Hepatocyte (in vitro differentiated cells): ENCODE data around the gene RIC1. TPM values are rescaled to one million over a fixed set of nuclear protein-coding genes. Genes with fewer than 3 reads are reported as not detected.
A peak's percentile ranks its signal among the peaks of the same experiment; 100 is the strongest.

Experiments
- DNase-seq: peaks from one replicate; pipeline ENCODE4 v3.0.0-alpha.2; 2016; ENCODE audit warnings: low spot score
- H2AFZ ChIP-seq: fragments of 200-600 bp; sonication (generic); 2 replicates; pipeline ENCODE4 v1.6.0; 2016; ENCODE audit warnings: antibody characterized with exemption, mild to moderate bottlenecking
- H3K27ac ChIP-seq: fragments of 200-600 bp; sonication (generic); 2 replicates; pipeline ENCODE4 v1.5.1; 2016; ENCODE audit warnings: mild to moderate bottlenecking
- H3K27me3 ChIP-seq: fragments of 200-600 bp; sonication (generic); 2 replicates; pipeline ENCODE4 v1.6.1; 2016
- H3K36me3 ChIP-seq: fragments of 200-600 bp; sonication (generic); replicated peaks from 2 replicates; pipeline ENCODE4 v1.5.1; 2016; ENCODE audit warnings: low read depth; ENCODE audit not compliant: insufficient read depth
- H3K4me1 ChIP-seq: fragments of 200-600 bp; sonication (generic); 2 replicates; pipeline ENCODE4 v1.5.1; 2016; ENCODE audit warnings: mild to moderate bottlenecking, moderate library complexity; ENCODE audit not compliant: insufficient read depth
- H3K4me2 ChIP-seq: fragments of 200-600 bp; sonication (generic); 2 replicates; pipeline ENCODE4 v1.6.0; 2016
- H3K4me3 ChIP-seq: fragments of 200-600 bp; sonication (generic); 2 replicates; pipeline ENCODE4 v1.5.1; 2016; ENCODE audit warnings: mild to moderate bottlenecking
- H3K79me2 ChIP-seq: fragments of 200-600 bp; sonication (generic); 2 replicates; pipeline ENCODE4 v1.6.0; 2017; ENCODE audit warnings: mild to moderate bottlenecking
- H3K9me2 ChIP-seq: fragments of 200-600 bp; sonication (generic); replicated peaks from 2 replicates; pipeline ENCODE4 v1.6.0; 2017; ENCODE audit warnings: mild to moderate bottlenecking; ENCODE audit not compliant: insufficient read depth
- H3K9me3 ChIP-seq: fragments of 200-600 bp; sonication (generic); 2 replicates; pipeline ENCODE4 v1.5.1; 2016; ENCODE audit warnings: low read depth, mild to moderate bottlenecking
- H4K20me1 ChIP-seq: fragments of 200-600 bp; sonication (generic); 2 replicates; pipeline ENCODE4 v1.6.0; 2016; ENCODE audit warnings: mild to moderate bottlenecking; ENCODE audit not compliant: insufficient read depth, poor library complexity, severe bottlenecking
- CTCF ChIP-seq: fragments of 200-600 bp; sonication (generic); IDR thresholded peaks from 2 replicates; pipeline ENCODE4 v1.5.1; 2016; ENCODE audit warnings: antibody characterized with exemption, mild to moderate bottlenecking; ENCODE audit not compliant: poor library complexity
- EZH2 ChIP-seq: fragments of 200-600 bp; sonication (generic); IDR thresholded peaks from 2 replicates; pipeline ENCODE4 v1.6.1; 2016; ENCODE audit warnings: antibody characterized with exemption, mild to moderate bottlenecking, borderline replicate concordance
- EZH2phosphoT487 ChIP-seq: fragments of 200-600 bp; sonication (generic); IDR thresholded peaks from one replicate; pipeline ENCODE4 v1.6.1; 2018; ENCODE audit warnings: antibody characterized with exemption, mild to moderate bottlenecking, low read depth, moderate library complexity; ENCODE audit not compliant: unreplicated experiment, severe bottlenecking
- WGBS: methylation state at CpG from one replicate; pipeline ENCODE4 v1.1.6; 2016; ENCODE audit warnings: low lambda C conversion rate; ENCODE audit errors: missing lambda C conversion rate; 5-methylcytosine and 5-hydroxymethylcytosine counted together
- polyA plus RNA-seq: library from polyadenylated mRNA; unstranded; fragments of >200 nt; fragmentation: Nextera tagmentation; extraction: Ambion mirVana; gene quantifications from 2 replicates; pipeline ENCODE4 v1.2.1, GENCODE V29; 2016
- total RNA-seq: library from RNA; depleted of rRNA; stranded (reverse); fragments of >200 nt; gene quantifications from 2 replicates; pipeline ENCODE4 v1.2.3, GENCODE V29; 2014

RIC1 gene
- total and polyA plus RNA-seq, 2 experiments from 2014 or later, result 11.2 to 34.9 TPM

- peak overlapping the region; percentile 6 for H3K27ac ChIP-seq
- WGBS, result 77% methylated on average over 6 of the region's 6 CpGs
- TF ChIP-seq EZH2phosphoT487, result no peak
- no peak for TF ChIP-seq EZH2
- no peak for TF ChIP-seq CTCF
- H3K4me3 ChIP-seq, result no peak overlapping the region
- H2AFZ ChIP-seq, result no peak overlapping the region
- no peaks in the 10 kb centered on the region for H3K79me2 ChIP-seq
- no peaks in the 10 kb centered on the region for H3K9me2 ChIP-seq
- H4K20me1 ChIP-seq, result no peaks in the 10 kb centered on the region
- peak overlapping the region; percentile 59 for H3K4me2 ChIP-seq
- H3K36me3 ChIP-seq, result no peaks in the 10 kb centered on the region
- no peak for DNase-seq
- no peaks in the 10 kb centered on the region for H3K27me3 ChIP-seq
- H3K4me1 ChIP-seq, result no peaks in the 10 kb centered on the region
- no peaks in the 10 kb centered on the region for H3K9me3 ChIP-seq
Measured at GRCh38 chr9:5608298-5609225, 20.3 kb upstream of the RIC1 start.

GRCh38 chr9:5609226-5609596 is 19.7 kb upstream of the RIC1 start:
- Histone ChIP-seq H3K4me1 (no peaks in the 10 kb centered on the region), H4K20me1 (no peaks in the 10 kb centered on the region), H3K4me2 (peak overlapping the region; percentile 59), H2AFZ (no peak overlapping the region), H3K36me3 (no peaks in the 10 kb centered on the region), H3K9me2 (no peaks in the 10 kb centered on the region), H3K9me3 (no peaks in the 10 kb centered on the region), H3K27ac (peak overlapping the region; percentile 6), H3K79me2 (no peaks in the 10 kb centered on the region), H3K4me3 (no peak overlapping the region), H3K27me3 (no peaks in the 10 kb centered on the region)
- no peak for DNase-seq
- 98% methylated on average over 3 of the region's 3 CpGs for WGBS
- no peak for TF ChIP-seq CTCF
- TF ChIP-seq EZH2phosphoT487, result no peak
- no peak for TF ChIP-seq EZH2

- Histone ChIP-seq H3K79me2 (no peaks in the 10 kb centered on the region), H4K20me1 (no peaks in the 10 kb centered on the region), H3K4me3 (no peak overlapping the region), H3K9me3 (no peaks in the 10 kb centered on the region), H3K27ac (no peak overlapping the region), H3K4me2 (no peak overlapping the region), H3K36me3 (no peaks in the 10 kb centered on the region), H3K9me2 (no peaks in the 10 kb centered on the region), H3K27me3 (no peaks in the 10 kb centered on the region), H2AFZ (no peak overlapping the region), H3K4me1 (no peaks in the 10 kb centered on the region)
- no peak for TF ChIP-seq CTCF
- TF ChIP-seq EZH2, result no peak
- TF ChIP-seq EZH2phosphoT487, result no peak
- WGBS, result 76% methylated on average over 2 of the region's 2 CpGs
- no peak for DNase-seq
Measured at GRCh38 chr9:5610491-5610890, 18.4 kb upstream of the RIC1 start.
